ENCODE results near the gene SAMD3.
"Not testable (repeated sequence)": the region's sequence is repeated elsewhere in the genome, so short reads cannot be mapped to it uniquely, and the experiment has no call there.

The SAMD3 gene

DNA sequence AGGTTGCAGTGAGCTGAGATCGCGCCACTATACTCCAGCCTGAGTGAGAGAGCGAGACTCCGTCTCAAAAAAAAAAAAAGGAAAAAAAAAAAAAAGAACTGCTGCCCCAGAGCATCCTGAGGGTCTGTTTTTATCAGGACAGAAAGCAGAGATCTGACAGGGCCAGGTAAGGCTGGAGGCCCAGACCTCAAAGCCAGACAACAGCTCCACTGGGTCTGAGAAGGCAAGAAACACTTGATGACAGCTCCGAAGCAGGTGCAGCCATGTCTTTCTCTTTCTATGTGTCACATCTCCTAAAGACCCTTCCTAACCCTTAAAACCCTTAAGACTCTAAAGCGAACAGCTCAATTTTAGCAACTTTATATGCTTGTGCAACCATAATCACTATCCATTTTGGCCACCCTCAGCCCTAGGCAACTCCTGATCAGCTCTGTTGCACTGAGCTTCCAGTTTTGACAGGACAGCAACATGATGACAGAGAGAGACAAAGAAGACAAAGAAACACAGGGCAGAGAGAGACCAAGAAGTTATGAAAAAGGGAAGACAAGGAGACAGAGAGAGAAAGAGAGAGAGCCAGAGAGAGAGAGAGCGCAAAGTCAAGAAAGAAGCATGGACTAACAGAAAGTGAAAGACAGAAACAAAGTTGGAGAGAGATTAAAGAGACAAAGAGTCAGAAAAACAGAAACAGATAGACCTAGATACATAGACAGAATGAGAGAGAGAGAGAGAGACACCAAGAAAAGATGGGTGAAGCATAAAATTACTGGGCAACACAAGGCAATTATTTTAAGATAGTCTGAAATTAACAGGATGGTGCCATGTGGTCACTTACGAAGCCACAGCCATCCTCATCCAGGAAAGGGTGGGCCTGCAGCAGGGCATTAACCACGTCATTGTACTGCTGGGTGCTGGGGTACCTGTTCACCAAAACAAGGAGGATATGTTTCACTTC, 39.2 kb downstream of the SAMD3 start:
- no peak for TF ChIP-seq JUND (IDR thresholded peaks at IDR 0.05; ENCODE audit: low read depth)
- no peak for DNase-seq (ENCODE audit: low read depth in 1 of 2, low spot score in 1 of 2)
- in situ Hi-C loops (cut with HindIII; ENCODE audit: low pct_unique_long_range_greater_than_20kb, low sequenced_read_pairs) = no loop called here

DNA sequence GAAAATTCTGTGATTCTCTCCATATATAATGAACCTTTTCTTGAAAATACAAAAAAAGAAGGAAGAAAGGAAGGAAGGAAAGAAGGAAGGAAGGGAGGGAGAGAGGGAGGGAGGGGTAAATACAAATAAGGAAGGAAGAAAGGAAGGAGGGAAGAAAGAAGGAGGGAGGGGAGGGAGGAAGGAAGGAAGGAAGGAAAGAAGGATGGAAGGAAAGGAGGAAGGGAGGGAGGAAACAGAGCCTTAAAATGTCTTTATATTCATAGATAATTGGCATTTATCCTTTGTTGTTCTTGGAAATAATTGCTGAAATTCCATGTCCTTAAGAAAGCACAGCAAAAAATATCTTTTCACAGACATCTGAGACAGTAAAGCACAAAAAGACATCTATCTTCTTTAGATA, 40.3 kb downstream of the SAMD3 start:
- TF ChIP-seq JUND (IDR thresholded peaks at IDR 0.05; ENCODE audit: low read depth) = no peak
- DNase-seq (ENCODE audit: low read depth in 1 of 2, low spot score in 1 of 2) = no peak
- in situ Hi-C loops (cut with HindIII; ENCODE audit: low pct_unique_long_range_greater_than_20kb, low sequenced_read_pairs) = no loop called here

DNA sequence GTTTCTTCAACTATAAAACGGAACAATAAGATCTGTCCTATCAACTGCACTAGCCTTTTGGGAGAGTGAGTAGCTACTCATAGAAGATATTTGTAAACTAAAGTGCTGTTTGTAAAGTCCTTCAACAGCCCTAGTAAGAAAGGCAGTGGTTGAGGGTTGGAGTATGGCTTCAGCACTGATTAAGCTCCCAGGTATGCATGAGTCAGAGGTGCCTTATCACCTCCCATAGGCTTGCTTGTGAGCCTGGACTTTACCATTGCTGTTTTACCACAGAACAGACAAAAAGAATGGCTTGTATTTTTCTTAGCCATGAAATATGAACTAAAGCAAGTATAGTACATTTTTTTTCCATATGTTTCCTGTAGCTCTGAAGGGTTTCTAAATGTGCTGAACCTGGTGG, 44.1 kb downstream of the SAMD3 start:
- no peak for TF ChIP-seq JUND (IDR thresholded peaks at IDR 0.05; ENCODE audit: low read depth)
- in situ Hi-C loops (cut with HindIII; ENCODE audit: low pct_unique_long_range_greater_than_20kb, low sequenced_read_pairs) = no loop called here
- DNase-seq (ENCODE audit: low read depth in 1 of 2, low spot score in 1 of 2) = no peak

DNA sequence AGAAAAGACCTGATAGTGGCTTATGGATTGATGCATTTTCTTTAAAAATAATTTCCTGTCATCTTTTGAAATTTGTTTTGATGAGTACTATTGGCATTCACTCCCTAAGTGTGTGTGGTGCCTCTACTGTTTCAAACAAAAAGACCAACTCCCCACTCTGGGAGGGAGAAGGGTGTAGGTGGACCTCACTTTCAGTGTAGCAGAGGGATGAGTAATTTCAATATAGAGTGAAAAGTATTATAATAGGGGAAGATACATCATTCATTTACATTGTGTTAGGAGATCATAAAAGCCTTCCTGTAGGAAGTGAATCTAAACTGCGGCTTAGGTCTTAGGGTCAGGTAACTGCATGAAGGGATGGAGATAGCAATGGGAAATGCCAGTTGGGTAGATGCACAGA, 46.4 kb downstream of the SAMD3 start:
- in situ Hi-C loops (cut with HindIII; ENCODE audit: low pct_unique_long_range_greater_than_20kb, low sequenced_read_pairs) = no loop called here
- no peak for TF ChIP-seq JUND (IDR thresholded peaks at IDR 0.05; ENCODE audit: low read depth)
- no peak for DNase-seq (ENCODE audit: low read depth in 1 of 2, low spot score in 1 of 2)

DNA sequence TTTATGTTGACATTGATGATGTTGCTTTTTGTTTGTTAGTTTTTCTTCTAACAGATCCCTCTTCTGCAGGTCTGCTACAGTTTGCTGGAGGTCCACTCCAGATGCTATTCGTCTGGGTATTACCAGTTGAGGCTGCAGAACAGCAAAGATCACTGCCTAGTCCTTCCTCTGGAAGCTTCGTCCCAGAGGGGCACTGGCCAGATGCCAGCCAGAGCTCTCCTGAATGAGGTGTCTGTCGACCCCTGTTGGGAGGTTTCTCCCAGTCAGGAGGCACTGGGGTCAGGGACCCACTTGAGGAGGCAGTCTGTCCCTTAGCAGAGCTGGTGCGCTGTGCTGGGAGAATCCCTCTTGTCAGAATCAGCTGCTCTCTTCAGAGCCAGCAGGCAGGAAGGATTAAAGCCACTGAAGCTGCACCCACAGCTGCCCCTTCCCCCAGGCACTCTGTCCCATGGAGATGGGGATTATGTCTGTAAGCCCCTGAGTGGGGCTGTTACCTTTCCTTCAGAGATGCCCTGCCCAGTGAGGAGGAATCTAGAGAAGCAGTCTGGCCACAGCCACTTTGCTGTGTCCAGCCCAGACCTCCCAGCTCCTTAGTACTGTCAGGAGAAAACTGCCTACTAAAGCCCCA, 49.3 kb downstream of the SAMD3 start:
- DNase-seq (ENCODE audit: low read depth in 1 of 2, low spot score in 1 of 2); in situ Hi-C loops (cut with HindIII; ENCODE audit: low pct_unique_long_range_greater_than_20kb, low sequenced_read_pairs): not testable (repeated sequence)

DNA sequence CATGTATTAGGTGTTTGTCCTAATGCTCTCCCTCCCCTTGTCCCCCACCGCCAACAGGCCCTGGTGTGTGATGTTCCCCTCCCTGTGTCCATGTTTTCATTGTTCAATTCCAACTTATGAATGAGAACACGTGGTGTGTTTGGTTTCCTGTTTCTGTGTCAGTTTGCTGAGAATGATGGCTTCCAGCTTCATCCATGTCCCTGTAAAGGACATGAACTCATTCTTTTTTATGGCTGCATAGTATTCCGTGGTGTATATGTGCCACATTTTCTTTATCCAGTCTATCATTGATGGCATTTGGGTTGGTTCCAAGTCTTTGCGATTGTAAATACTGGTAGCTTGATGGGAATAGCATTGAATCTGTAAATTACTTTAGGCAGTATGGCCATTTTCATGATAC, 52.6 kb downstream of the SAMD3 start:
- DNase-seq (ENCODE audit: low read depth in 1 of 2, low spot score in 1 of 2); in situ Hi-C loops (cut with HindIII; ENCODE audit: low pct_unique_long_range_greater_than_20kb, low sequenced_read_pairs): not testable (repeated sequence)

DNA sequence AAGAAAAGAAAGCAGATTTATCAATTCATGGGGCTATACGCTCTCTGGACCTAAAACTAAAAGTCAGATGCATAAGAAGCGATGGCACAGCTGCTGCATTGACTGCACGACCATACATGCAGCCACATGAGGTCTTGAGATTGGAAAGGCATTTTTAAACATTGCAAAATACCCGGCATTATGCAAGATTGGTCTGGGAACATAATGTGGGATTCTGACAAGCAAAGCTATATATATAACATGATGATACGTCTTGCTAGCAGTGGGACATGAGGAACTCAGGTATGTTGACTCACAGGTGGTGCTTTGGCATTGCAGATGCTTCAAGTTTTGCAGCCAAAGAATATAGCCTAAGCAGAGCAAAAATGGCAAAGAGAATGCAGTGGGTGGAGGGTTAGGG, 55.1 kb downstream of the SAMD3 start:
- in situ Hi-C loops (cut with HindIII; ENCODE audit: low pct_unique_long_range_greater_than_20kb, low sequenced_read_pairs) = no loop called here
- TF ChIP-seq JUND (IDR thresholded peaks at IDR 0.05; ENCODE audit: low read depth) = no peak
- no peak for DNase-seq (ENCODE audit: low read depth in 1 of 2, low spot score in 1 of 2)

DNA sequence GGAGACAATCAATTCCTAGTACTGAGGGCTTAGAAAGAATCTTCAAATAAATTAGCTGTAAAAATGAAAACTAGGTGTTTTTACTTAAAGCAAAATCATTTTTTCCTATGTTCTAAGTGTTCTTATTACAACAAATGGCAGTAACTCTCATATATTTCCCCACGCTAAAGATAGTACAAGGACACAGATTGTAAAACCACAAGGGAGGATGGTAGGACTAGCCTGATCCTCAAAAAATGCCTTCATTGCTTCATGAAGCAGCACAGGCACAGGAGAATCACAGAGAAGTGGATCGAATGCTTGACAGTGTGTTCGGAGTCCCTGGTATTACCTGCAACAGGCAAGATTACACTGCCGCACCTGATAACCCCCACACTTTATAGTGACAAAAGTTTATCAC, 58.5 kb downstream of the SAMD3 start:
- no peak for DNase-seq (ENCODE audit: low read depth in 1 of 2, low spot score in 1 of 2)
- TF ChIP-seq JUND (IDR thresholded peaks at IDR 0.05; ENCODE audit: low read depth) = no peak
- in situ Hi-C loops (cut with HindIII; ENCODE audit: low pct_unique_long_range_greater_than_20kb, low sequenced_read_pairs) = no loop called here

DNA sequence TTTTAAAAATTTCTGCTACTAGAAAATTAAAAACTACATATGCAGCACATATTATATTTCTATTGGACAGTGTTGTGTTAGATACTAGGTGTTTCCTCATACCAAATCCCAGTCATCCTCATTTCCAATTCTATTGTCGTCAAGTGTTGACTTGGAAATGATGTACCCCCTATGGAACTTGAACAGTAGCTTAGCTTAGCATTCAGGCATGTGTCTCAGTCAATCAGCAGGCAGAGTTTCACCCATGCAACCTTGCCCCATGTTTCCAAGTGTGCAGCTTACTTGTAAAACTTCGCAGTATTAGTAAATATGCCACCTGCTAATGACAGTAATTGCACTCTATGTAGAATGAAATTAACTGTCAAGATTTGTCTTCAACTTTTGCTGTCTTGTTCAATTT, 59.5 kb downstream of the SAMD3 start:
- TF ChIP-seq JUND (IDR thresholded peaks at IDR 0.05; ENCODE audit: low read depth) = no peak
- in situ Hi-C loops (cut with HindIII; ENCODE audit: low pct_unique_long_range_greater_than_20kb, low sequenced_read_pairs) = no loop called here
- no peak for DNase-seq (ENCODE audit: low read depth in 1 of 2, low spot score in 1 of 2)

DNA sequence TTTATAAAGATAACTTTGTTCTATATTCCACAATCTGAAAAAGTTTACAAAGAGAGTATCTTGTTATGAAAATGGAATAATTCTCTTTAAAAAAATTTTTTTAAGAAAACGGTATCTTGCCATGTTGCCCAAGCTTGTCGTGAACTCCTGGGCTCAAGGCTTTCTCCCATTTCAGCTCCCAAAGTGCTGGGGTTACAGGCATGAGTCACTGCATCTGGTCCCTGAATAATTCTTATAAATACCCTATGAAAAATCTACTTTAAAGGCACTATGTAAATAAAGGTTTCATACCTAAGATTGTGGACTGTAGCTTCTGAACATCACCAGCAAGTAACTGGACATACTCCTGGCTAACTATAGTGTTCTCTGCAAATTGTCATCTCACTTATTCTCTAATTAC, 60.3 kb downstream of the SAMD3 start:
- no peak for TF ChIP-seq JUND (IDR thresholded peaks at IDR 0.05; ENCODE audit: low read depth)
- no peak for DNase-seq (ENCODE audit: low read depth in 1 of 2, low spot score in 1 of 2)
- in situ Hi-C loops (cut with HindIII; ENCODE audit: low pct_unique_long_range_greater_than_20kb, low sequenced_read_pairs) = no loop called here

DNA sequence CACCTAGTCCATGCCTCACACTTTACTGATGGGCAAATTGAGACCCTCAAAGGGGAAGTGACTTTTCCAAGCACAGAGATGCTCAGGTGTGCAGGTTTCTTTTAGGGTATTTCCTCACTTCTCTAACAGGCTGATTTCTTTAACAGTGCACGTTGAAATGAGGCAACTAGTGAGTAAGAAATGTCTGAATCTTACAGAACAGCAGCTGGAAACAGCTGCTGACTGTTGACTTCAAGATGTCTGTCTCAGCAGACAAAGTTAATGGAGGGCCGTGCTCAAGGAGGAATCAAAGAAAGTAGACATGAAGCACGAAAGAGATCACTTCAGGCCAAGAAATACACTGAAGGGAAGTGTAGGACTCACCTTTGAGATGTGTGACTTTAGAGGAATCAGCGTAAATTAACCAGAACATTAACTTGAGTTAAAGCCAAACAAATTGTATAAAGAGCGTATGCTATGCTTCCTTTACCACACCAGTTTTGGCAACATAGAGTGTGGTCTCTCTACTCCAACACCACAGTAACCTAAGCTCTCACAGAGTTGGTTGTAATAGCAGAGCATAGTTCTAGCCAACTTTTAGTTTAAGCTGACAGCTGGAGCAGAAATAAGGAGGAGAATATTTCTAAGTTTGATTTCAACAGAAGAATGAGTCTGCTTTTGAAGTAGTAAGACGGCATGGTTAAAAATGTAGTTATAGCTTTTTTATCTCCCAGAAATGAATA, 60.9 kb downstream of the SAMD3 start:
- in situ Hi-C loops (cut with HindIII; ENCODE audit: low pct_unique_long_range_greater_than_20kb, low sequenced_read_pairs) = no loop called here
- TF ChIP-seq JUND (IDR thresholded peaks at IDR 0.05; ENCODE audit: low read depth) = no peak

DNA sequence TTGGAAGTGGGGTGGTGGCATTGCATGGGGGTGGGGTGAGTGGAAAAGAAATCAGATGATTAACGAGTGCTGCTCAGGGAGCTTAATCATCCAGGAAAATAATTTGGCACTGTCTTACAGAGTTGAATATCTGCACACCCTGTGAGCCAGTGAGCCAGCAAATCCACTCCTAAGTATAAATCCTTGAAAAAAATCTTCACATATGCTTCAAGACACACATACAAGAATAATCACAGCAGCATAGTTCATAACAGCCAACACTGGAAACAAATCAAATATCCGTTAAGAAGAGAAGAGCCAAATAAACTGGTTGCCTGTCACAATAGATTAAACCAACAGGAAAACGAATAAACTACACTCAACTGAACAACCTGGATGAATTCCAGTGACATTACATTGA, 62.8 kb downstream of the SAMD3 start:
- in situ Hi-C loops (cut with HindIII; ENCODE audit: low pct_unique_long_range_greater_than_20kb, low sequenced_read_pairs) = no loop called here

More for the DNA sequence above, 60.9 kb downstream of the SAMD3 start:
- DNase-seq (ENCODE audit: low read depth in 1 of 2, low spot score in 1 of 2) = no peak

DNA sequence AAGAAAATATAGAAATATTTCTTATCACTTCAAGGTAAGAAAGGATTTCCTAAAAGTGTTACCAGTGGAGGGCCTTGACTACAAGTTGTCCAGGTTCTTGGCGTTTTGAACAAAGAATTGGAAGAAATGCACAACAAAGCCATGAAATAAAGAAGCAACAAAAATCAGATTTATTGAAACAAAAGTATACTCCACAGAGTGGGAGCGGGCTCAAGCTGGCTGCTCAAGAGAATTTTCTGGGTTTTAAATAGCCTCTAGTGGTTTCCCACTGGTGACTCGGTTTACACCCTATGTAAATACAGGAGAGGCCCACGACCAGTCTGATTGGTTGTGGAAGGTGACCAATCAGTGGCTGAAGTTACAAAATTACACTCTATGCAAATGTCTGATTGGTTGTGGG, 64.2 kb downstream of the SAMD3 start:
- in situ Hi-C loops (cut with HindIII; ENCODE audit: low pct_unique_long_range_greater_than_20kb, low sequenced_read_pairs) = no loop called here
- no peak for DNase-seq (ENCODE audit: low read depth in 1 of 2, low spot score in 1 of 2)
- no peak for TF ChIP-seq JUND (IDR thresholded peaks at IDR 0.05; ENCODE audit: low read depth)

More for the DNA sequence above, 62.8 kb downstream of the SAMD3 start:
- no peak for DNase-seq (ENCODE audit: low read depth in 1 of 2, low spot score in 1 of 2)
- no peak for TF ChIP-seq JUND (IDR thresholded peaks at IDR 0.05; ENCODE audit: low read depth)

All from T47D (cell line).